ENCODE measurements around the gene GPA33.

GRCh38 chr1:167102906-167103573 is 12.9 kb upstream of the GPA33 start:
- no peak for TF ChIP-seq EZH2 (IDR thresholded peaks at IDR 0.05; ENCODE audit: borderline replicate concordance)
- TF ChIP-seq, protein P1, sequence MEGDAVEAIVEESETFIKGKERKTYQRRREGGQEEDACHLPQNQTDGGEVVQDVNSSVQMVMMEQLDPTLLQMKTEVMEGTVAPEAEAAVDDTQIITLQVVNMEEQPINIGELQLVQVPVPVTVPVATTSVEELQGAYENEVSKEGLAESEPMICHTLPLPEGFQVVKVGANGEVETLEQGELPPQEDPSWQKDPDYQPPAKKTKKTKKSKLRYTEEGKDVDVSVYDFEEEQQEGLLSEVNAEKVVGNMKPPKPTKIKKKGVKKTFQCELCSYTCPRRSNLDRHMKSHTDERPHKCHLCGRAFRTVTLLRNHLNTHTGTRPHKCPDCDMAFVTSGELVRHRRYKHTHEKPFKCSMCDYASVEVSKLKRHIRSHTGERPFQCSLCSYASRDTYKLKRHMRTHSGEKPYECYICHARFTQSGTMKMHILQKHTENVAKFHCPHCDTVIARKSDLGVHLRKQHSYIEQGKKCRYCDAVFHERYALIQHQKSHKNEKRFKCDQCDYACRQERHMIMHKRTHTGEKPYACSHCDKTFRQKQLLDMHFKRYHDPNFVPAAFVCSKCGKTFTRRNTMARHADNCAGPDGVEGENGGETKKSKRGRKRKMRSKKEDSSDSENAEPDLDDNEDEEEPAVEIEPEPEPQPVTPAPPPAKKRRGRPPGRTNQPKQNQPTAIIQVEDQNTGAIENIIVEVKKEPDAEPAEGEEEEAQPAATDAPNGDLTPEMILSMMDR (IDR thresholded peaks at IDR 0.05; ENCODE audit: poor library complexity), result no peak
- TF ChIP-seq EZH2phosphoT487 (IDR thresholded peaks at IDR 0.05; ENCODE audit: low read depth, severe bottlenecking, unreplicated experiment), result no peak
